ENCODE measurements around the gene MXRA8. TPM values are rescaled to one million over a fixed set of nuclear protein-coding genes. Genes with fewer than 3 reads are reported as not detected.

Gene MXRA8
- total and polyA plus RNA-seq, 9 of the 15 experiments (the other 6 are each of a cell fraction or from before 2014, with no cell fraction given), result 0.66 to 11.3 (median 6.3) TPM

DNA sequence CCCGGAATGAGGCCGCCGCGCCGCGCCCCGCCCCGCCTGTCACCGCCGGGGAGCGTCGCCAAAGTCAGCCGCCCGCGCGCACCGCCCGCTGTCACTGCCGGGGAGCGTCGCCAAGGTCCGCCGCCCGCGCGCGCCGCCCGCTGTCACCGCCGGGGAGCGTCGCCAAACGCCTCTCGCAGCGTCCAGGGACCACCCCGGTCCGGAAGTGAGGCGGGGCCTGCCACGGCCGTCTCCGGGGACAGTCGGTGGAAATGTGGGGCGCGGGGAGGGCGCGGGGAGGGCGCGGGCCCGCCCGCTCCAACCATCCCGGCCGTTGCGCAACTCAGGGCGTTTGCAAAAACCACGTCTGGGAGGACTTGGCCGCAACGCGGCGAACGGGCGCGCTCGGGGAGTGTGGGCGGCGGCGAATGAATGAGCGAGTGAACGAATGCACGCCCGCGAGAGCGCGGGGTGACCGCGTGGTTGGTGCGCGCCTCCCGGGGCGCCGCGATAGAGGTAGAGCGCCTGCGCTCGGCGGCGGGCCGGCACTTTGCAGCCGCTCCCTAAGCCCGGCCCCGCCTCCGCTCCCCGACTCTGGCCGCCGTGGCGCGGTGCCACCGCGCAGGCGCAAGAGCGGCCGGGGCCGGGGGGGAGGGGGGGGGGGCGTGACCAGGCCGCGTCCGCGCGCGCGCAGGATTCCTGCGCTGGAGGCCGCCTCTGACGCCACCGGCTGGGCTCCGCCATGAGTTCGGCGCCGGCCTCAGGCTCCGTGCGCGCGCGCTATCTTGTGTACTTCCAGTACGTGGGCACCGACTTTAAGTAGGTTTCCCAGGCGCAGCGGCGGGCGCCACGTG, 50.2 kb downstream of the MXRA8 start, which contains the start of the genes ACAP3 and PUSL1 (continued):
- peak; percentile 40; the same call in 1 of the 2 replicates for TF ChIP-seq SLC30A9 (CRISPR knock-in tag; IDR thresholded peaks at IDR 0.05)
- no peak for TF ChIP-seq CREB3 (tag; conservative IDR thresholded peaks at IDR 0.05; ENCODE audit: low read depth)
- TF ChIP-seq, protein P1, sequence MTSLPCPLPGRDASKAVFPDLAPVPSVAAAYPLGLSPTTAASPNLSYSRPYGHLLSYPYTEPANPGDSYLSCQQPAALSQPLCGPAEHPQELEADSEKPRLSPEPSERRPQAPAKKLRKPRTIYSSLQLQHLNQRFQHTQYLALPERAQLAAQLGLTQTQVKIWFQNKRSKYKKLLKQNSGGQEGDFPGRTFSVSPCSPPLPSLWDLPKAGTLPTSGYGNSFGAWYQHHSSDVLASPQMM (CRISPR knock-in tag; IDR thresholded peaks at IDR 0.05), result no peak
- peak; percentile 93 for TF ChIP-seq ELF1 (tag; IDR thresholded peaks at IDR 0.05)
- TF ChIP-seq ATF6 (CRISPR knock-in tag; IDR thresholded peaks at IDR 0.05), result no peak; the same call in 1 of the 2 replicates
- TF ChIP-seq, protein P2, sequence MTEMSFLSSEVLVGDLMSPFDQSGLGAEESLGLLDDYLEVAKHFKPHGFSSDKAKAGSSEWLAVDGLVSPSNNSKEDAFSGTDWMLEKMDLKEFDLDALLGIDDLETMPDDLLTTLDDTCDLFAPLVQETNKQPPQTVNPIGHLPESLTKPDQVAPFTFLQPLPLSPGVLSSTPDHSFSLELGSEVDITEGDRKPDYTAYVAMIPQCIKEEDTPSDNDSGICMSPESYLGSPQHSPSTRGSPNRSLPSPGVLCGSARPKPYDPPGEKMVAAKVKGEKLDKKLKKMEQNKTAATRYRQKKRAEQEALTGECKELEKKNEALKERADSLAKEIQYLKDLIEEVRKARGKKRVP (CRISPR knock-in tag; IDR thresholded peaks at IDR 0.05), result no peak
- TF ChIP-seq ZHX1 (conservative IDR thresholded peaks at IDR 0.05; ENCODE audit: low read length), result no peak
- no peak for TF ChIP-seq C11orf30 (IDR thresholded peaks at IDR 0.05; ENCODE audit: low read depth)
- TF ChIP-seq SAFB (IDR thresholded peaks at IDR 0.05; ENCODE audit: borderline replicate concordance, low read depth, low read length), result peak; percentile 86
- TF ChIP-seq MEF2D (tag; conservative IDR thresholded peaks at IDR 0.05; ENCODE audit: low read depth), result no peak
- TF ChIP-seq ZFP30 (CRISPR knock-in tag; IDR thresholded peaks at IDR 0.05; ENCODE audit: borderline replicate concordance), result no peak
- no peak for TF ChIP-seq SAFB2 (IDR thresholded peaks at IDR 0.05; ENCODE audit: borderline replicate concordance, low read depth, low read length, severe bottlenecking)
- no peak for TF ChIP-seq TAF15 (IDR thresholded peaks at IDR 0.05; ENCODE audit: low read depth, low read length)
- peak; percentile 97 for TF ChIP-seq FIP1L1 (IDR thresholded peaks at IDR 0.05; ENCODE audit: low read depth, low read length, poor library complexity, severe bottlenecking)
- no peak for TF ChIP-seq TCF7 (IDR thresholded peaks at IDR 0.05; ENCODE audit: borderline replicate concordance)
- TF ChIP-seq ZFP36 (IDR thresholded peaks at IDR 0.05; ENCODE audit: low read depth, low read length, partially characterized antibody), result no peak
- TF ChIP-seq PTTG1 (tag; IDR thresholded peaks at IDR 0.05; ENCODE audit: low read depth), result no peak
